ENCODE results near the gene TTC8.

The TTC8 gene

GRCh38 chr14:88823968-88824313 is 510 bp upstream of the TTC8 start:
- TF ChIP-seq CTCF (IDR thresholded peaks at IDR 0.05; ENCODE audit: insufficient read depth, missing control alignments), result no peak
- no peak for FAIRE-seq
- no peak for DNase-seq (ENCODE audit: insufficient read length, low spot score)

GRCh38 chr14:88825078-88825458 is 617 bp downstream of the TTC8 start:
- FAIRE-seq, result no peak
- no peak for TF ChIP-seq CTCF (IDR thresholded peaks at IDR 0.05; ENCODE audit: insufficient read depth, missing control alignments)
- DNase-seq (ENCODE audit: insufficient read length, low spot score), result no peak

- no peak for TF ChIP-seq CTCF (IDR thresholded peaks at IDR 0.05; ENCODE audit: insufficient read depth, missing control alignments)
- no peak for DNase-seq (ENCODE audit: insufficient read length, low spot score)
- no peak for FAIRE-seq
Observed at GRCh38 chr14:88825503-88825902, 1.1 kb downstream of the TTC8 start.

GRCh38 chr14:88829188-88829587 is 4.7 kb downstream of the TTC8 start:
- peak; percentile 97 for FAIRE-seq
- DNase-seq (ENCODE audit: insufficient read length, low spot score), result no peak

GRCh38 chr14:88829685-88830302 is 5.3 kb downstream of the TTC8 start:
- DNase-seq (ENCODE audit: insufficient read length, low spot score) (no peak), FAIRE-seq (no peak)
- no peak for TF ChIP-seq CTCF (IDR thresholded peaks at IDR 0.05; ENCODE audit: insufficient read depth, missing control alignments)

More at GRCh38 chr14:88829188-88829587, 4.7 kb downstream of the TTC8 start:
- TF ChIP-seq CTCF (IDR thresholded peaks at IDR 0.05; ENCODE audit: insufficient read depth, missing control alignments), result no peak

- TF ChIP-seq CTCF (IDR thresholded peaks at IDR 0.05; ENCODE audit: insufficient read depth, missing control alignments), result no peak
- no peak for FAIRE-seq
- no peak for DNase-seq (ENCODE audit: insufficient read length, low spot score)
Observed at GRCh38 chr14:88831284-88831683, 6.8 kb downstream of the TTC8 start.

GRCh38 chr14:88834883-88835431 is 10.5 kb downstream of the TTC8 start:
- FAIRE-seq, result peak; percentile 82
- no peak for DNase-seq (ENCODE audit: insufficient read length, low spot score)
- TF ChIP-seq CTCF (IDR thresholded peaks at IDR 0.05; ENCODE audit: insufficient read depth, missing control alignments), result no peak
